GM15510 (cell line): ENCODE data around the gene TMSB4X.

Experiments
- POLR2A ChIP-seq: IDR thresholded peaks from 3 replicates; pipeline ENCODE4 v1.6.1; 2011; ENCODE audit warnings: borderline replicate concordance; ENCODE audit not compliant: insufficient read length; ENCODE audit errors: extremely low read depth

TMSB4X gene

GRCh38 chrX:12967711-12968465, 7.0 kb upstream of the TMSB4X start:
- no peak for TF ChIP-seq POLR2A

GRCh38 chrX:12970691-12971202, 4.2 kb upstream of the TMSB4X start:
- TF ChIP-seq POLR2A, result no peak

DNA sequence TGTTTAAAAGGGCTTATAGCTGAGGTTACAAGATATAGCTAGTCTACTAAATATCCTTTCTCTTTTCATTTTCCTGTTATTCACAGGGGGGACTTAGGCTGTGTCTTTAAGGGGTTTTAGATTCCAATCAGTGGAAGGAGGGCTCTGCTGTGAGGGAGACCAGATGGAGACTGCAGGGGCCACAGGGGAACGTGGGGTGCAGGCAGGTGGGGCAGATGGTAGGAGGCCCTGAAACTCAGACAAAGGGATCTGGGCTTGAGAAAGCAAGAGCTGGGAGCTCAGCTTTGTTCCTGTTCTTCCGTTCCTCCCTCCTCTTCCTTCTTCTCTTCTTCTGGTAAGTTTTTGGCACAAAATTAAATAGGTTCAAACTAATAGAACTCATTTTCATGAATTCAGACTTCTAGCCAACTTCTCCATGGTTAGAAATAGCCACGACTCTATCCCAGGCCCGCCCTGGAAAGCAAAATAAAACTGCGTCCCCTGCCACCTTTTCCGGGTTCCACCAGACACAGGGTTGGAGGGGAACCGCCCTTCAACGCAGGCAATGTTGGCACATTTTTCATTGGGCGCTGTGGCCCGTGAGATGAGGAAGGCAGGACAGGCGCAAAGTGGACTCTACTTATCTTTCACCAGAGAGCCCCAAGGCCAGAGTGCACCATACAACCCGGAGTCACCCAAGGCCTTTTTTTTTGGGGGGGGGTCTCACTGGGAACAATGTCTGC, 3.5 kb upstream of the TMSB4X start:
- peak; percentile 41 for TF ChIP-seq POLR2A

DNA sequence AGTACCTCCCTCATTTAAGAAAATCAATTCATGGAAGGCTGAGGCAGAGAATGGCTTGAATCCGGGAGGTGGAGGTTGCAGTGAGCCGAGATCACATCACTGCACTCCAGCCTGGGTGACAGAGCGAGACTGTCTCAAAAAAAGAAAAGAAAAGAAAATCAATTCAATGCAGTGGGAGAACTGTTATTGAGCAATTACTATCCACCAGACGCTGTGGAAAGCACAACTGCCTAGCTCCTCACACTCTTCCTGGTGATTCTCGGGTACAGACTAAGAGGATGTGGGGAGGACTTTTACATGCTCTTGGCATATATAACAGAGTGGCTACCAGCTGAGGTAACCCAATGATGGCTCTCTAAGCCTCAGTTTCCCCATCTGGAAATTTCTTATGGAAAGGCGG, 2.7 kb upstream of the TMSB4X start:
- no peak for TF ChIP-seq POLR2A

DNA sequence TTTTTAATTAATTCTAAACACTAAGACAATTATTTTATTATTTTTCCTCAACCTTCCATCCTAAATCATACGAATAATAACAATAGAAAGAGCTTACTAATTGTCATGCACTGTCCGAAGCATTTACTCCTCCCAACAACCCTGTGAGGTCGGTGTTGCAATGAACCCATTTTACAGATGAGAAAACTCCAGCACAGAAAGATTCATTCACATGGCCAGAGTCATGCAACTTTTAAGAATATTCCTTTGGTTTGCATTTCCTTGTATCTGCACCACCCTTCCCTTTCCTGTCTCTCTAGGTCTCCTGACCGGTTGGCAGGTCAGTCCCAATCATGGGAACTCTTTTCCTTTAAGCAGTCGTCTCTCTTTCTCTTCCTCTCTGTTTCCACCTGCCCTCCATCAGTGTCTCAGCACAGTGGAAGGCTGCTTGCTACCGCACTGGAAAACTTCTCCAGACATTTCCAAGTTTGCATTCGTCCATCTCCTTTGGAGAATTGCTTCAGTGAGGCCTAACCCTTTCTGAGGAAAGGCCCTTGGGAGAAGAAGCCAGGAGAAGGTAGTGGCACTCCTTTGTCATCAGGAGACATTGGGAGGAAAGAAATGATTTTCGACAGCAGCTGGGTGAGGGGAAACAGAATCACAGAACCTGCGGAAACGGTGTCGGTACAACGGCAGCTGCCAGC, 1.9 kb upstream of the TMSB4X start:
- TF ChIP-seq POLR2A, result no peak

DNA sequence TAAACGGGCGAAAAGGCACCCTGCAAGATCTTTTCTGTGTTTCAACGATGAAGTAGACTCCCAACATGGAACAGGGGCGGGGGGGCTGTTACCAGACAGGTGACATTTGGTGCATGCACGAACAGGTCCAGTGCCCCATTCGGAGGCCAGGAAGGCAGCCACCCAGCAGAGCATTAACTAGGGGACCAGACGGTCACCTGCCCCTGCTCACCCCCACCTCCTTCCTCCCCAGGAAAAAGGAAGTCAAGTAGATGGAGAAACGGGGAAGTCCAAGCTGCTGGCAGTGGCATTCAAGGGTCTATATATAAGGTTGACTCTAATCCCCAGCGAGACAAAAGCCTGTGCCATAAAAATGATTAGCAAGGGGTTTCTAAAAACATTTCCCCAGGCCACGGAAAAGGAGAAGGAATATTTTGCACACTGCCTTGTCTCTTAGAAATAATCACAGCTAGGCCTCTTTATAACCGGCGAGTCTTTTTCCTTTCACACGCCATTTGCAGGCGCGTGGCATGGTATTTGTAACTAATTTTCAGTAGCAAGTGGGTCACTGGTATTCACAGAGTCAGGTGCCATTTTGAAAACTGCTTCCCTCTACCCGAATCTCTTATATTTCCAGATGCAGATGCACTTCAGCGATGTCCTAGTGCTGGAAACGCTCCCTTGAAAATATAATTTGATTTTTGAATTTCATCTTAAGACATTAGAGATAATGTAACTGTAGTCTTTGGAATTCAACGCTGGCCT, 1.2 kb upstream of the TMSB4X start:
- peak; percentile 3 for TF ChIP-seq POLR2A

GRCh38 chrX:12974305-12974795, 560 bp upstream of the TMSB4X start:
- no peak for TF ChIP-seq POLR2A

- TF ChIP-seq POLR2A, result no peak
Measured at GRCh38 chrX:12975670-12975965, 708 bp downstream of the TMSB4X start.

GRCh38 chrX:12975991-12976558, 1.2 kb downstream of the TMSB4X start:
- no peak for TF ChIP-seq POLR2A

DNA sequence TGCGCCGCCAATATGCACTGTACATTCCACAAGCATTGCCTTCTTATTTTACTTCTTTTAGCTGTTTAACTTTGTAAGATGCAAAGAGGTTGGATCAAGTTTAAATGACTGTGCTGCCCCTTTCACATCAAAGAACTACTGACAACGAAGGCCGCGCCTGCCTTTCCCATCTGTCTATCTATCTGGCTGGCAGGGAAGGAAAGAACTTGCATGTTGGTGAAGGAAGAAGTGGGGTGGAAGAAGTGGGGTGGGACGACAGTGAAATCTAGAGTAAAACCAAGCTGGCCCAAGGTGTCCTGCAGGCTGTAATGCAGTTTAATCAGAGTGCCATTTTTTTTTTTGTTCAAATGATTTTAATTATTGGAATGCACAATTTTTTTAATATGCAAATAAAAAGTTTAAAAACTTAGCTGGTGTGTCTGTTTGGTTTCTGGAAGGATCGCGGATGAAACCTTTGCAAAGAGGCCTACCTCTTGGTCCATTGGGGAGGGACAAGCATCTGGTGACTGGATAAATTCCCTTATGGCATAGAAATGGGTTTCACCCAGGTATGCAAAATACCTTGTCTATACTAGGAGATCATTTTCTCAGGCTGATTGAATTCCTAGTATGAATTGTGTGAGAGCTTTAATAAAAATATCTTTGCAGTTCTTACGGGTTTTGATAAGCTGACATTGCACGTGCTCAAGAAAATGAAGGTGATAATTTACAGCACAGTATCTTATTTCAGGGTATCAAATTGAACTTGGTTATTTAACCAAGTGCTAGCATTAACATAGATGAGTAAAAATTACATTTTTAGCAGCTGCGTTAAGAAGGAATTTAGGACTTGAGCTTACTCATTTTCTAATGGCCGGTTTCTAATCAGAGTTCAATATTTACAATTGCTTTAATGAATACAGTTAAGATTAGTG, 2.2 kb downstream of the TMSB4X start:
- peak; percentile 40 for TF ChIP-seq POLR2A

DNA sequence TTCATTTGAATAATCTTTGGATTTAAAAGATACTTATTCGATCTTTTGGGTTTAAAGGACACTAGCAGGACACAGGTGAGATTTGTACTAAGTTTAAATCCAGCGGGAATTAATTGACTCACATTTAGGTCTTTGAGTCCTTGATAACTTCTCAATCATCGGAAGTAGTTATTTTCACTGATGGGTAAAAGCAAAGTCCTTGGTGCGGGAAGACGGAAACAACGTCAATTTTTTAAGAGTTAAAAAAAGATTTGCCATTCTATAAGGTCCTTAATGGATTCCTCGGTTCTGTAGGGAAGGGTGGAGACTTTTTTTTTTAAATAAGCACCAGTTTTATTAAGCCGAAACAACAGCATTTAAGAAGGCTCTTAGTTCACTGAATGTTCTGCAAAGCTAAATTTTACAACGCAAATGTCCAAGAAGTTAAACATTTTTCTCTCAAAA, 2.9 kb downstream of the TMSB4X start:
- peak; percentile 19 for TF ChIP-seq POLR2A

- TF ChIP-seq POLR2A, result peak; percentile 56
Measured at GRCh38 chrX:12978205-12979025, 3.5 kb downstream of the TMSB4X start.
